OCI-LY7 (cell line): ENCODE measurements around the gene SLC25A42. TPM values are rescaled to one million over a fixed set of nuclear protein-coding genes. Genes with fewer than 3 reads are reported as not detected.

Experiments
- BruUV-seq: library from RNA; stranded (reverse); fragments of 400-500 nt; replicated peaks from 2 replicates; lab custom pipeline; 2021; lab: Mats Ljungman, UMichigan
- CTCF ChIA-PET: fragments of 300-600 bp; sonication (Branson Sonifier 250); formaldehyde crosslinking; loops from one replicate; lab custom pipeline; 2022; ENCODE audit warnings: antibody characterized with exemption; ENCODE audit not compliant: unreplicated experiment; lab: Charles Lee
- POLR2A ChIA-PET: fragments of 300-600 bp; sonication (Branson Sonifier 250); formaldehyde crosslinking; loops from one replicate; lab custom pipeline; 2022; ENCODE audit warnings: antibody characterized with exemption; lab: Charles Lee
- DNase-seq: peaks from one replicate; pipeline ENCODE4 v3.0.0-alpha.2; 2015; ENCODE audit warnings: low spot score
- H2AFZ ChIP-seq: fragments of 200-600 bp; sonication (generic), shearing (Covaris generic); 2 replicates; pipeline ENCODE4 v1.6.1; 2014; ENCODE audit warnings: mild to moderate bottlenecking, antibody characterized with exemption, low read length, moderate library complexity
- H3K27ac ChIP-seq: fragments of 200-600 bp; sonication (generic); 2 replicates; pipeline ENCODE4 v1.5.1; 2014; ENCODE audit warnings: mixed run types, low read depth, mild to moderate bottlenecking, moderate library complexity, low read length, inconsistent platforms; ENCODE audit not compliant: poor library complexity, severe bottlenecking
- H3K36me3 ChIP-seq: fragments of 200-600 bp; sonication (generic); 2 replicates; pipeline ENCODE4 v1.6.1; 2014; ENCODE audit warnings: mild to moderate bottlenecking, antibody characterized with exemption, low read length, moderate library complexity, mixed read lengths; ENCODE audit not compliant: insufficient read depth
- H3K4me1 ChIP-seq: fragments of 200-600 bp; sonication (generic); 2 replicates; pipeline ENCODE4 v1.5.1; 2014; ENCODE audit warnings: mild to moderate bottlenecking, low read length; ENCODE audit not compliant: insufficient read depth, poor library complexity, severe bottlenecking
- H3K4me2 ChIP-seq: fragments of 200-600 bp; sonication (generic); 2 replicates; pipeline ENCODE4 v1.6.1; 2014; ENCODE audit warnings: mild to moderate bottlenecking, low read length
- H3K4me3 ChIP-seq: fragments of 200-600 bp; sonication (generic); 2 replicates; pipeline ENCODE4 v1.5.1; 2014; ENCODE audit warnings: mild to moderate bottlenecking, low read depth, low read length; ENCODE audit not compliant: poor library complexity, severe bottlenecking
- H3K79me2 ChIP-seq: fragments of 200-600 bp; sonication (generic); 2 replicates; pipeline ENCODE4 v1.6.1; 2016; ENCODE audit warnings: low read depth, mild to moderate bottlenecking, low read length, moderate library complexity, mixed read lengths; ENCODE audit not compliant: insufficient read depth
- H3K9me2 ChIP-seq: fragments of 200-600 bp; sonication (generic); 2 replicates; pipeline ENCODE4 v1.6.1; 2016; ENCODE audit warnings: mild to moderate bottlenecking, low read length, mixed read lengths; ENCODE audit not compliant: insufficient read depth
- H3K9me3 ChIP-seq: fragments of 200-600 bp; sonication (generic); 2 replicates; pipeline ENCODE4 v1.6.1; 2014; ENCODE audit warnings: mild to moderate bottlenecking, mixed run types, low read length, mixed read lengths
- H4K20me1 ChIP-seq: fragments of 200-600 bp; sonication (generic); 2 replicates; pipeline ENCODE4 v1.6.1; 2014; ENCODE audit warnings: mild to moderate bottlenecking, antibody characterized with exemption, low read length, moderate library complexity, mixed read lengths; ENCODE audit not compliant: insufficient read depth
- EZH2phosphoT487 ChIP-seq: fragments of 200-600 bp; sonication (generic); IDR thresholded peaks from 2 replicates; pipeline ENCODE4 v1.6.1; 2018; ENCODE audit warnings: low read depth, borderline replicate concordance, mild to moderate bottlenecking, mixed run types, antibody characterized with exemption, low read length, moderate library complexity, mixed read lengths
- intact Hi-C: fragments of 100-400 bp; cut with micrococcal nuclease; formaldehyde crosslinking; loops from one replicate; pipeline ENCODE4 v1.10.0; 2022; ENCODE audit not compliant: unreplicated experiment
- total RNA-seq, 2 experiments: library from RNA; depleted of rRNA in 1 of 2; stranded (reverse); fragments of >200 nt in 1 of 2; shearing (Covaris generic) in 1 of 2; gene quantifications; 2 replicates each; pipeline ENCODE4 v1.2.3, GENCODE V29; 2014 to 2022
- TF ChIP-seq, protein P1 (sequence below): fragments of 200-600 bp; sonication (generic); conservative IDR thresholded peaks from 2 replicates; pipeline ENCODE4 v1.5.1; 2014; ENCODE audit warnings: mild to moderate bottlenecking, antibody characterized with exemption, low read length, moderate library complexity, mixed read lengths

Gene SLC25A42
- total RNA-seq, 2 experiments from 2014 or later, result 13.8 to 23.4 TPM

DNA sequence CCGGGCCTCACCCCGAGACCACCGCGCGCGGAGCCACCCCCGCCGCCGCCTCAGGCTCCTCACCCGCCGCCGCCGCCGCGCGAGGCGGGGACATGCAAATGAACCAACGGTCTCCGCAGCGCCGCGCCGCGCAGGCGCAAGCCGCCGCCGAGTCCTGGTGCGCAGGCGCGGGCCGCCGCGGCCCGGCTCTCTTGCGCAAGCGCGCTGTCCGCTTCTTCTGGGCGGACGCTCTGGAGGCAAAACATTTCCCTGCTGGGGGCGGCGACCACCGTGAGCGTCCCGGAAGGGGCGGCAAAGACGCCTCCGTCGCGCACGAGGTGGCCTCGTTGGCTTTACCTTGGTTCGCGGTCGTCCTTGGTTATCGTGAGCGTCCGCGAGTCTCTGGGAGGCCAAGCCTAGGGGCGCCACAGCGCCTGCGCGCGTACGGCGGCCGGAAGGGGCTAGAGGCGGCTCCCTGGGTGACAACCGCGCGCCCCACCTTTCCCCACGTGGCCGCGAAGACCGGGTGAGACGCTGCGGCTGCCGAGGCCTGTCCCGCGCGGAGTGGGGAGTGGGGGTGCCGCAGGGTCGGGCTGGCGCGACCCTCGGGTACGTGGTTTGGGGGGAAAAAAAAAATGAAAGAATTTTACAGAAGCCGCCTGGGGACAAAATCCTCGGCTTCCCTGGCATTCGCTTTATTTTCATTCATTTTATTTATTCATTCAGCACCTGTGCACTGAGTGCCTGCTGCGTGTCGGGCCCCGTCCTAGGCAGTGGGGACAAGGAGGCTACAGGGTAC is 30.2 kb upstream of the SLC25A42 start, which contains the start of the genes ARMC6 and SUGP2:
ARMC6 (plus strand) TSS at position 178 of the 778 bp plus-strand sequence. CDS start 607 bp downstream, outside the sequence.
SUGP2 (minus strand) TSS at position 92 of the 778 bp plus-strand sequence. CDS start 2,446 bp downstream, outside the sequence.
- peak; percentile 94 for DNase-seq
- CTCF ChIA-PET, result no interaction called here
- H3K79me2 ChIP-seq, result peaks cover 83% of the 10 kb centered on the region
- no peaks in the 10 kb centered on the region for H4K20me1 ChIP-seq
- H3K4me1 ChIP-seq, result peaks cover 27% of the 10 kb centered on the region
- intact Hi-C loops, result no loop called here
- peaks cover 65% of the 10 kb centered on the region for H3K36me3 ChIP-seq
- TF ChIP-seq, protein P1, sequence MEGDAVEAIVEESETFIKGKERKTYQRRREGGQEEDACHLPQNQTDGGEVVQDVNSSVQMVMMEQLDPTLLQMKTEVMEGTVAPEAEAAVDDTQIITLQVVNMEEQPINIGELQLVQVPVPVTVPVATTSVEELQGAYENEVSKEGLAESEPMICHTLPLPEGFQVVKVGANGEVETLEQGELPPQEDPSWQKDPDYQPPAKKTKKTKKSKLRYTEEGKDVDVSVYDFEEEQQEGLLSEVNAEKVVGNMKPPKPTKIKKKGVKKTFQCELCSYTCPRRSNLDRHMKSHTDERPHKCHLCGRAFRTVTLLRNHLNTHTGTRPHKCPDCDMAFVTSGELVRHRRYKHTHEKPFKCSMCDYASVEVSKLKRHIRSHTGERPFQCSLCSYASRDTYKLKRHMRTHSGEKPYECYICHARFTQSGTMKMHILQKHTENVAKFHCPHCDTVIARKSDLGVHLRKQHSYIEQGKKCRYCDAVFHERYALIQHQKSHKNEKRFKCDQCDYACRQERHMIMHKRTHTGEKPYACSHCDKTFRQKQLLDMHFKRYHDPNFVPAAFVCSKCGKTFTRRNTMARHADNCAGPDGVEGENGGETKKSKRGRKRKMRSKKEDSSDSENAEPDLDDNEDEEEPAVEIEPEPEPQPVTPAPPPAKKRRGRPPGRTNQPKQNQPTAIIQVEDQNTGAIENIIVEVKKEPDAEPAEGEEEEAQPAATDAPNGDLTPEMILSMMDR, result no peak
- no peak for TF ChIP-seq EZH2phosphoT487
- peak within 1 kb of the TSS; percentile 96 for H3K4me3 ChIP-seq
- H3K4me2 ChIP-seq, result peak within 1 kb of the TSS; percentile 100
- H3K27ac ChIP-seq, result peak within 1 kb of the TSS; percentile 91
- POLR2A ChIA-PET, result no interaction called here
- H3K9me2 ChIP-seq, result no peaks in the 10 kb centered on the region
- BruUV-seq, result no TSS peak
- H2AFZ ChIP-seq, result peak within 1 kb of the TSS; percentile 68; the same call in 1 of the 2 replicates
- H3K9me3 ChIP-seq, result peaks cover 8% of the 10 kb centered on the region; the same call in 1 of the 2 replicates

DNA sequence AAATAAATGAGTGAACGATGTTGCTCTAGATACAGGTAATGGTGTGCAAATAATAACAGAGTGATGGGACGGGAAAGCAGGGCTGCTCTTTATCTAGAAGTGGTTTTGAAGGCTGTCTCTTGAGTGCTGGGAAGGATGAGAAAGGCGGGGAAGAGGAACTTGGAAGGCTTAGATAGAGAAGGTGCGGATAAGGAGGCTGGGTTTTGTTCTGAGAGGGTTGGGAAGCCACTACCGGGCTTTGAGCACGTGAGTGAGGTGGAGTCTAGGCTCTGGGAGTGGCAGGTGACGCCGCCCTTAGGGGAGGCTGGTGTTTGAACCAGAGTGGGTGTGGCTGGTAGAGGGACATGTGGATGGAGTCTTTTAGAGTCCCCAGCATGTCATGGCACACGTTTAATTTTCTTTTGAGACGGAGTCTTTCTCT is 29.6 kb upstream of the SLC25A42 start:
- TF ChIP-seq, protein P1, result no peak
- TF ChIP-seq EZH2phosphoT487, result no peak
- H3K27ac ChIP-seq, result peak overlapping the region; percentile 91
- H2AFZ ChIP-seq, result peak overlapping the region; percentile 68; the same call in 1 of the 2 replicates
- ChIA-PET CTCF (interaction anchor here (0.6 kb wide), 1 partner anchor 24 kb away, joined by 3 read pairs; no protein-coding TSS in a partner anchor), POLR2A (no interaction called here)
- peaks cover 8% of the 10 kb centered on the region; the same call in 1 of the 2 replicates for H3K9me3 ChIP-seq
- peaks cover 65% of the 10 kb centered on the region for H3K36me3 ChIP-seq
- H3K4me1 ChIP-seq, result peaks cover 33% of the 10 kb centered on the region
- H3K79me2 ChIP-seq, result peaks cover 88% of the 10 kb centered on the region
- H3K9me2 ChIP-seq, result no peaks in the 10 kb centered on the region
- intact Hi-C loops, result no loop called here
- BruUV-seq, result TSS peak; percentile 63
- DNase-seq, result peak; percentile 85
- peak overlapping the region; percentile 100 for H3K4me2 ChIP-seq
- no peaks in the 10 kb centered on the region for H4K20me1 ChIP-seq
- H3K4me3 ChIP-seq, result peak overlapping the region; percentile 96
